WI38 (cell line): ENCODE results near the gene CD82.

Experiments
- H3K4me3 ChIP-seq: 2 replicates; pipeline ENCODE4 v1.5.1; 2011; ENCODE audit warnings: low read depth, mild to moderate bottlenecking, control low read depth, low read length
- CTCF ChIP-seq: IDR thresholded peaks from 2 replicates; pipeline ENCODE4 v1.5.1; 2012; ENCODE audit warnings: low read depth, mild to moderate bottlenecking, control low read depth, low read length

CD82 gene, protein sequence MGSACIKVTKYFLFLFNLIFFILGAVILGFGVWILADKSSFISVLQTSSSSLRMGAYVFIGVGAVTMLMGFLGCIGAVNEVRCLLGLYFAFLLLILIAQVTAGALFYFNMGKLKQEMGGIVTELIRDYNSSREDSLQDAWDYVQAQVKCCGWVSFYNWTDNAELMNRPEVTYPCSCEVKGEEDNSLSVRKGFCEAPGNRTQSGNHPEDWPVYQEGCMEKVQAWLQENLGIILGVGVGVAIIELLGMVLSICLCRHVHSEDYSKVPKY

DNA sequence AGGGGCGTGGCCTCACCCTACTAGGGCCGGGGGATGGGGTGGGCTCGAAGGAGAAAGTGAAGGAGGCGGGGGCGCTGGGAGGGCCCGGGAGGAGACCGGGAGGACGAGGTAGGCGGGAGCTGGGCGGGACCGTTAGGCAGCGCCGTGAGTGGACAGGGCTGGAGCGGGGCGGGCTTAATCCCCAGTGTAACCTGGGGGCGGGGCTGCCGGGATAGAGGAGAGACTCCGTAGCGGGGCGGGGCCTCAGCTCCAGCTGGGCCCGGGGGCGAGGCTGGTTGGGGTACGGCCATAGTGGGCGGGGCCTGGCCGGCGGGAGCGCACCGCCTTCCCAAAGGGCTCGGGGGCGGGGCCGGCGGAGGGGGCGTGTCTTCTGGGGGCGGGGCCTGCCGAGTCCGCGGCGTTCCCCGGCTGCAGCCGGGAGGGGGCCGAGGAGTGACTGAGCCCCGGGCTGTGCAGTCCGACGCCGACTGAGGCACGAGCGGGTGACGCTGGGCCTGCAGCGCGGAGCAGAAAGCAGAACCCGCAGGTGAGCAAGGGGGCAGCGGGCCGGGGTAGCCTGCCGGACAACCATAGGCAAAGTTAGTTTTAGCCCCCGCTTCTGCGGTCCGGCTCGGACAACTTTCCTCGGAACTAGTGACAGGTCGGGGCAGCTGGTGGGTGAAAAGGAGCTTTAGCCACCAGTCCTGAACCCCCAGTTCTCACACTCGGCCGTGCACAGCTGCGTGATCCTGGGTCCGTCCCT lies at the start of gene CD82:
Gene CD82 (plus strand): TSS at position 453 of the 742 bp plus-strand sequence. CDS start 29,000 bp downstream, outside the sequence.
- TF ChIP-seq CTCF = no peak
- peak within 1 kb of the TSS; percentile 73 for H3K4me3 ChIP-seq

DNA sequence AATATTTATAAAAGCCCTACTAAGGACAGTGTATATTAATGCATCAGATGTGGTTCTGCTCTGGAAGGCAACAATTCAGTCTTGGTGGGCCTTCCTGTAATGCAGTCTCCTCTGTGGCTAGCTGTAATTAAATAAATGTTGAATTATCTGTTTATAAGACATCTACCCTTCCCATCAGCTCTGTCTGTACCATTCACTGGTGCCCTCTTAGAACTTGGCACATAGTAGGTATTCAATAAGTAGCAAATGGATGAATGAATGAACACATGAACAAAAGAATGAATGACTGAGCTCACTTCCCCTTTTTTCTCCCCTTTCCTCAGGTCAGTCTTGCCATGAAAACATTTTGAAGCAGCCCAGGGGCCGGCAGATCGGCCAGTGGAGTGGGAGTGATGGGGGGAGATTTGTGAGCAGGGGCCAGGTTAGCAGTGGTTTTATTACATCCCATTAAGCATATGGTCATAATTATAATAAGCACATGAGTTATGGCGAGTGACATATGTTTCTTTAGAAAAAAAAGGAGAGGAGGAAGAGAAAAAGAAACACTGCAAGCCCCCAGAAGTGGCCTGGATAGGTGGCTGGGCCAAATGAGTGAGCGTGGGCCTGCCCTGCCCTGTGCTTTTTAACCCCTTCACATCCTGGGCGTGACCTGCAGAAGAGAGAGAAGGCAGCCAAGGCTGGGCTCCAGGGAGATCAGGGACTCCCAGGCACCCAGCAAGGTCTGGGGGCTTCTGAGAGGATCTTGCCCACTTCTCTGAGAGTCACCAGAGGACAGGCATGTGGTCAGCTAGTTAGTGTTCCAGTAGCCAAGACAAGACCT lies 48.6 kb upstream of the CD82 start:
- H3K4me3 ChIP-seq = no peak overlapping the region
- TF ChIP-seq CTCF = no peak

DNA sequence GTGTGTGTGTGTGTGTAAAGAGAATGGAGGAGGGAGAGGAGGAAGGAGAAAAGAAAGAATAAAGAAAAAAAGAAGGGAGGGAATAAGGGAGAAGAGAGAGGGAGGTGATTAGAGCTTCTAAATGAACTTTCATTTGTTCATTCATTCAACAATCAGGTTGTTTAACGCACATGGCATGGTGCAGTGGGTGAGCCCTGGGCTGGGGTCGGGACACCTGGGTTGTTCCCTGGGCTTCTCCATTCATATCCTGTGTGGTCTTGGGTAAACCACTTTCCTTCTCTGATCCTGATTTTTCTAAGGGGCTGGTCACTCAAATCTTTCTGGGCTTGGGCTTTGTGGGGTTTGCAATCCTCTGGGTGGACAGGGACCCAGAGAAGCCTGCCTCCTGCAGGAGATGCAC lies 47.9 kb upstream of the CD82 start:
- H3K4me3 ChIP-seq = no peak overlapping the region
- no peak for TF ChIP-seq CTCF

- H3K4me3 ChIP-seq = no peak overlapping the region
- TF ChIP-seq CTCF = no peak
Measured at GRCh38 chr11:44518968-44519550, 46.4 kb upstream of the CD82 start.

DNA sequence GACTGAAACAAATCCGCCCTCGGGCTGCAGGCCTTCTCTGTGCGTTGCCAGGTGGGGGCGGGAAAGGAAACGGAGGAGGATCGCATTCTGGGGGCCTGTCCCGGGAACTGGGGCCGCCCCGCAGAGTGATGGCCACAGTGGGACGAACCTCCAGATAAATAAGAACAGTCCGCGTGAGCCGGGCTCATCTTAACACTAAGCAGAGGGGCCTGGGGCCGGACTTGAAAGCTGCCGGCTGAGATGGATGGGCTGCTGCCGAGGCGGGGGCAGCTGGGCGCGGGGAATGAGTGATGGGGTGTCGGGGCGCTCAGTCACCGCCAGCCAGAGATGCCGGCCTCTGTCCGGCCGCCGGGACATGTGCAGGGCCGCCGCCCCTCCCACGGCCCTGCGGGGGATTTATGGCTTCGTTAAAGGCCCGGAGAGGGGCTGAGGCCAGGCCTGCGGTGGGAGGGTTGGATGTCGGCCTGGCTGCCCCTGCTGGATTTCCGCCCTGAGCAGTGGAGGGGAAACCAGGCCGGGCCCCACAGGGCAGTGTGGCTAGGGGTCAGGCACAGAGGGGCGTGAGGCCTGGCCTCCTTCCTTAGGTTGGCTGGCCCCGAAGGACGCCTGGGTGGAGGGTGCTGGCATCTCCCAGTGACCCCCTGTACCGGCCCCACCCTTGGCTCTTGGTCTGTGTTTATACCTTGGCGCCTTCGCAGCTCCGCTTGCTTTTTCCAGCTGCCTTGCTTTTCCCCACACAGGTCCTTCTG lies 45.3 kb upstream of the CD82 start:
- no peak overlapping the region for H3K4me3 ChIP-seq
- TF ChIP-seq CTCF = no peak

- TF ChIP-seq CTCF = no peak
- H3K4me3 ChIP-seq = no peak overlapping the region
Measured at GRCh38 chr11:44521148-44521547, 44.3 kb upstream of the CD82 start.
